Measurements from ENCODE around the gene OR7G1.

OR7G1 gene

DNA sequence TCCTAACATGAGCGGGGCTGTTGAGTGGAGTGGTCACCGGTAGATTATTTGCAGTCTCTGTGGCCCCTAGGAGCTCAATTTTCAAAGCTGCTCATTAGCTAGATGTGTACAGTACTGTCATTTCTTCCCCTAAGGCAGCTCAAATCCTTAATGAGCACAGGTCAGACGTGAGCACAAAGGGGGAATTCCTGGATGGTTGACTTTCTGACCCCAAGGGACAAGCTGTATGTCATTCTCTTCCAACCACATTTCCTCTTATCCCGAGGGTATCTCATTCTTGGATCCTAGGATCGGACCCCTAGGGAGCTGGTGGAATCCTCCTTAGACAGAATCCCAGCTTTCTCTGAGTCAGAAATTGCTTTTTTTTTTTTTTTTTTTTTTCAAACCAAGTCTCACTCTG is 16.9 kb upstream of the OR7G1 start:
- TF ChIP-seq, protein P1, sequence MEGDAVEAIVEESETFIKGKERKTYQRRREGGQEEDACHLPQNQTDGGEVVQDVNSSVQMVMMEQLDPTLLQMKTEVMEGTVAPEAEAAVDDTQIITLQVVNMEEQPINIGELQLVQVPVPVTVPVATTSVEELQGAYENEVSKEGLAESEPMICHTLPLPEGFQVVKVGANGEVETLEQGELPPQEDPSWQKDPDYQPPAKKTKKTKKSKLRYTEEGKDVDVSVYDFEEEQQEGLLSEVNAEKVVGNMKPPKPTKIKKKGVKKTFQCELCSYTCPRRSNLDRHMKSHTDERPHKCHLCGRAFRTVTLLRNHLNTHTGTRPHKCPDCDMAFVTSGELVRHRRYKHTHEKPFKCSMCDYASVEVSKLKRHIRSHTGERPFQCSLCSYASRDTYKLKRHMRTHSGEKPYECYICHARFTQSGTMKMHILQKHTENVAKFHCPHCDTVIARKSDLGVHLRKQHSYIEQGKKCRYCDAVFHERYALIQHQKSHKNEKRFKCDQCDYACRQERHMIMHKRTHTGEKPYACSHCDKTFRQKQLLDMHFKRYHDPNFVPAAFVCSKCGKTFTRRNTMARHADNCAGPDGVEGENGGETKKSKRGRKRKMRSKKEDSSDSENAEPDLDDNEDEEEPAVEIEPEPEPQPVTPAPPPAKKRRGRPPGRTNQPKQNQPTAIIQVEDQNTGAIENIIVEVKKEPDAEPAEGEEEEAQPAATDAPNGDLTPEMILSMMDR (IDR thresholded peaks at IDR 0.05; ENCODE audit: low read depth, low read length, missing control alignments): no peak
- H3K4me3 ChIP-seq (ENCODE audit: low read depth, low read length): no peak overlapping the region
- no peak for DNase-seq (ENCODE audit: low read depth)

DNA sequence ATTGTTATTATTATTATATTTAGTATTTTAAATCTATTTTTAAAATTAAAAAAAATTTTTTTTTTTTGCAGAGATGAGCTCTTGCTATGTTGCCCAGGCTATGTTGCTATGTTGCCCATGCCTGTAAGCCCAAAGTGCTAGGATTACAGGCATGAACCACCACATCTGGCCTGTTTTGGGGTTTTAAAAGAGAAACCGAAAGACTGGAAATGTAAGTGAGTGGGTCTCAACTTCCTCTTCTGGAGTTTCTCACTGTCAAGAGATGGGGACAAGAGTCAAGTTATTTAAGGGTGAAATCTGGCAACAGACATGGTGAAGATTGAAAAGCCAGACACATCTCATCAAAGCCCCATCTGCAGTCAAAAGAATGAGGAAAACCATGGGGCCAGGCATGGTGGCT is 15.4 kb upstream of the OR7G1 start:
- TF ChIP-seq, protein P1 (IDR thresholded peaks at IDR 0.05; ENCODE audit: low read depth, low read length, missing control alignments): no peak
- no peak for DNase-seq (ENCODE audit: low read depth)
- H3K4me3 ChIP-seq (ENCODE audit: low read depth, low read length): no peak overlapping the region

DNA sequence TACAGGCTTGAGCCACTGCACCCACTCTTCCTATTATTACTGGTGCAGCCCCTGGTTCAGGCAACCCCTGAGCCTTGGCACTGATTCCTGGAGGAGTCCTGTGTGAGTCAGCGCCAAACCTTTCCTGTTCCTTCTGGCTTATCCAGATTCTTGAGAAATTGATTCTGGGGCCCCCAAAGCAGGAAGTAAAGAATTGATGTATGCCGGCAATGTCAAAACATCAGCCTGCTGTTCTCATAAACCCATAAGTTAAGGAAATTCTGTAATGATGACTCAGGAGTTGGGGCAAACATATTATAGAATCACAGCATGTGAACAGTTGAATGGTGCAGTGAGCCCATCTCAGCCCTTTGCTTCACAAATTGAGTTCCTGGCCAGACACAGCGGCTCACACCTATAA is 12.6 kb upstream of the OR7G1 start:
- no peak overlapping the region for H3K4me3 ChIP-seq (ENCODE audit: low read depth, low read length)
- TF ChIP-seq, protein P1 (IDR thresholded peaks at IDR 0.05; ENCODE audit: low read depth, low read length, missing control alignments): no peak
- DNase-seq (ENCODE audit: low read depth): no peak

DNA sequence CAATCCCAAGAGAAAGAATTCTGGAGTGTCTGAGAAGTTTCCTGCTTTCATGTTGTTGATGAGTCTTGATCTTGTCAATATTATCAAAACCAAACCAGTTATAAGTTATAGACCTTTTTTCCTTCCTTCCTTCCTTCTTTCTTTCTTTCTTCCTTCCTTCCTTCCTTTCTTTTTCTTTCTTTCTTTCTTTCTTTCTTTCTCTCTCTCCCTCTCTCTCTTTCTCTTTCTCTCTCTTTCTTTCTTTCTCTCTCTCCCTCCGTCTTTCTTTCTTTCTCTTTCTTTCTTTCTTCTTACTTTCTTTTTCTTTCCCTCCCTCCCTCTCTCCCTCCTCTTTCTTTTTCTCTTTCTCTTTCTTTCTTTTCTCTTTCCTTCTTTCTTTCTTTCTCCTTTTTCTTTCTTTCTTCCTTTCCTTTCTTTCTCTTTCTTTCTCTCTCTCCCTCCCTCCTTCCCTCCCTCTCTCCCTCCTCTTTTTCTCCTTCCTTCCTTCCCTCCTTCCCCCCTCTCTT is 11.4 kb upstream of the OR7G1 start, which contains the start of gene OR7G3:
Gene OR7G3, minus strand, starts transcription at position 51 of the 506 bp plus-strand sequence. Its CDS starts 0 bp downstream, at position 51.
- TF ChIP-seq, protein P1 (IDR thresholded peaks at IDR 0.05; ENCODE audit: low read depth, low read length, missing control alignments): no peak
- DNase-seq (ENCODE audit: low read depth): no peak
- no peak within 1 kb of the TSS for H3K4me3 ChIP-seq (ENCODE audit: low read depth, low read length)

DNA sequence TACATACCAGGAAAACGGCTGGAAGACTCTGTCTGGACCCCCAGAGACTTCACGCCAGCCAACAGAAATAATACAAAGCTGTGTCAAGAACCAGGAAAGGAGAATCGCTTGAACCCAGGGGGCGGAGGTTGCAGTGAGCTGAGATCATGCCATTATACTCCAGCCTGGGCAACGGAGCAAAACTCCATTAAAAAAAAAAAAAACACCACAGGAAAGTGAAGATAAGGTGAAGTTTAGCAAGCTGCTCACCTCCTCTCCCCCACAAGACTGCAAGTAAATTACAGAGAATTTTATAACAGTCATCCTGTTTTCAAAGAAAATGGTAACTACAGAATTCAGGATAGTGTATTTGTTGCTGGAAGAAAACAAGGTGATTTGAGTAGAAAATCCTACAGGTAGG is 984 bp upstream of the OR7G1 start:
- TF ChIP-seq, protein P1 (IDR thresholded peaks at IDR 0.05; ENCODE audit: low read depth, low read length, missing control alignments): no peak

DNA sequence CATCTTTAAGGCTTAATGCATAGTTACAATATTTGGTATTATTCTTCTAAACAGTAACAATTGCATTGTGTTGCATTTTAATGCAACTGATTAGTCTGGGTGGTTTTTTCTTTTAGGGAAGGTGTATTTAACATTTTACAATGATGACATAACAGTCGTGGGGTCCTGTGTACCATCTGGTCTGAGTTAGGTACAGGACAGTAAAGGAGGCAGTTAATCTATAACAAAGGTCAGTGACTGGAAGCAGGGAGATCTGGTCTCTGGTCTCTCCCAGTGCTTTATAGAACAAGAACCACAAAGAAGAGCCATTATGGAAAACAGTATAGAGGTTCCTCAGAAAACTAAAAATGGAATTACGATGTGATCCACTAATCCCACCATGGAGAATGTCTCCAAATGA is 5.6 kb downstream of the OR7G1 start:
- TF ChIP-seq, protein P1 (IDR thresholded peaks at IDR 0.05; ENCODE audit: low read depth, low read length, missing control alignments): no peak
- H3K4me3 ChIP-seq (ENCODE audit: low read depth, low read length): no peak overlapping the region
- DNase-seq (ENCODE audit: low read depth): no peak

More for the DNA sequence above, 984 bp upstream of the OR7G1 start:
- DNase-seq (ENCODE audit: low read depth): no peak
- no peak overlapping the region for H3K4me3 ChIP-seq (ENCODE audit: low read depth, low read length)

DNA sequence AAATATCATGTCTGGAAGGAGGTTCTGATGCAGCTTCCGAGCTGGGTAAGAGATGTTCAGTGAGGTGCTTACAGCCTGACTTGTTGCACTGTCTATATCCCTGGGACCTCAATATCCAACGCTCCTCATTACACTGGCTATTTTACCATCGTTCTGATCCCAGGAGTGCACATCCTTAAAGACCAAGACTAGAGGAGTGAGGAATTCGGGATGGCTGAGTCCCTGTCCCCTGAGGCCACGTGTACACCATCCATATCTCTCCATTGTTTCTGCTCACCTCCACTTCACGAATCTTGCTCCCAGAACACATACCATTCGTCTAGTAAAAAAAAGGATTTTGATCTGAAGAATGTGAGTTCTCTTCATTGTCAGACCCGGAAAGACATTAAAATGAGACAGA is 8.2 kb downstream of the OR7G1 start, which contains the start of gene OR7G2:
Gene OR7G2, minus strand, starts transcription at position 101 of the 400 bp plus-strand sequence. CDS start 4,232 bp downstream, outside the sequence.
- H3K4me3 ChIP-seq (ENCODE audit: low read depth, low read length): no peak within 1 kb of the TSS
- TF ChIP-seq, protein P1 (IDR thresholded peaks at IDR 0.05; ENCODE audit: low read depth, low read length, missing control alignments): no peak
- no peak for DNase-seq (ENCODE audit: low read depth)
